Measurements from ENCODE around the gene RNLS.

The RNLS gene

DNA sequence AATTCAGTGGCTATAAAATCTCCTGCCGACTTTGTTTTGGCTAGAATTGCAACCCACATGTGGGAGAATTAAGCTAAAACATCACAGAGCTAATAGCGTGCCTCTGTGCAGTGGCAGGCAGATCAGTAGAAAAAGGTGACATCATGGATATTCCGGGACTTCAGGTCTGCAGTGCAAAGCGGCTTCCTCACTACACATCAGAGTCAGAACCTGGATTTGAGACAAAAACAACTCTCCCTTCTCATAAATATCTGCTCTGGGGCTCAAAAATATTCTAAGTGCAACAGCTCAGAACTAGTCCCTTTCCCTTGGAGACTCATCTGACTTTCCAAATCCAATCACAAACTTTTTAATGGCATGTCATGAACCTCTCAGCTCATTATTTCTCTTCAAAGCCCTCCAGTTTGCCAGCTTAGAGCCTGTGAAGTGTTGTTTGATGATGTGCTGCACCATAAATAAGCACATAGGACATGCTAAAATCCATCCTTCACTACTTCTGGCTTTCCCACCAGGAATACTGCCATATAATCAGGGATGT is 337.1 kb downstream of the RNLS start:
- no peak for DNase-seq

GRCh38 chr10:88244781-88245625 is 338.1 kb downstream of the RNLS start:
- DNase-seq, result no peak

DNA sequence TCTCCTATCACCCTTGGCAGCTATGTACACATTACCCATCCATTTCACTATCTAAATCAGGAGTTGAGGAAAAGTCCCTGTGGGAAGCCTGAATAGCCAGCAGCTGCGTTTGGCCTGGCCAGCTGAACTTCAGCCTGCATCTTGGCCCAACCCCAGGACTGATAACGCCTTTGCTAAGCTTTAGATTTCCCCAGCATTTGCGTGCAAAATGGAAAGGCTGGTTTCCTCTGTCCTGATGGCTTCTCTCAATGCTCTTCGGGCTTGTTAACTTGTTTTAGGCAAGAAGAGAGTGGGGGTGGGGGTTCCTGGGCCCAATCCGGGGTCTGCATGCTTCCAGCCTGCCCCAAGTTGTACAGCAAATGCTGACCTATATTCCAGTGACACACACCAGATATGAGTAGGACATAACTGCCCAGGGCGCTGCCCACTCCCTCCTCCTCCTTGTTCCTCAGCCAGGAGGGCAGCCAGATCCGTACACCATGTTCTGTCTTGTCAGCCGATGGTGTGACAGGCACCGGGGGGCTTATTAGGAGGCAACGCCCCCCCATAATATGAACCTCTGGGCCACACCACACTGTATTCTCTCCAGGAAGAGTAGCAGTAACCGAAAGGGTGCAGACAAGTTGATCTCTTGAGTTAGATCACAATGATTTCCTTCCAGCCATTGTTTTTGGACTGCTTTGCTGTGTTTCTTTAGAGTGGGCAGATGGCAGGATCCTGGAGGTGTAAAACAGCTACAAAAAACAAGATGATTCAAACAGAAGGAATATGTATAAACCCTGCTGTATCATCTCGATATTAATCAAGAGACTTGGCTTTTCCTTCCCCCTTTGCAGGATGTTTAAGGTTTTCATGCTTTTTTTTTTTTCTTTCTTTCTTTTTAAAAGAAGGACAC is 339.0 kb downstream of the RNLS start:
- no peak for DNase-seq

DNA sequence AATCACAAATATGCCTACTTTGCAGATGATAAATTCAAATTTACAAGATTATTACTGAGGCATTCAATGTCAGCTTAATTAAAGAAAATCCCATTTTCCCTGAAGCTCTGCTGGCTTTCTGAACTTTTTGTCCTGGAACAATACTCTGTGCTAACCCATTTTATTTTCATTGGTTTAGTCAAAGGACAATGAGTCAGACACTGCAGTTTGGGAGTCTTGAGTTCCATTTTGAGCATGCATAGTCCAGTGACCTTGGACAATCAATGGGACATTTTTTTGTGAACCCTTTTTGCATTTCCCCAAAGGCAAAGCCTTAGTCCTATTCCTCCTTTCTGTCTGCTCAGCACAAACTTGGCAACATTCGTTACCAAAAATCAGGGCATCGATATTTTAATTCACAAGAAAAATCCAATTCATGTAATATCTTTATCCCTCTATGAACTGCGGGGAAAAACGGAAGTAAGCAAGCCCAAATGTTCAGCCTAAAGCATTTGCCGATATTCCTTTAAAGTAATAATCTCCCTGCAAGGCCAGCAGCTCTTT is 339.8 kb downstream of the RNLS start:
- no peak for DNase-seq

GRCh38 chr10:88241501-88241900 is 341.6 kb downstream of the RNLS start:
- DNase-seq, result no peak

DNA sequence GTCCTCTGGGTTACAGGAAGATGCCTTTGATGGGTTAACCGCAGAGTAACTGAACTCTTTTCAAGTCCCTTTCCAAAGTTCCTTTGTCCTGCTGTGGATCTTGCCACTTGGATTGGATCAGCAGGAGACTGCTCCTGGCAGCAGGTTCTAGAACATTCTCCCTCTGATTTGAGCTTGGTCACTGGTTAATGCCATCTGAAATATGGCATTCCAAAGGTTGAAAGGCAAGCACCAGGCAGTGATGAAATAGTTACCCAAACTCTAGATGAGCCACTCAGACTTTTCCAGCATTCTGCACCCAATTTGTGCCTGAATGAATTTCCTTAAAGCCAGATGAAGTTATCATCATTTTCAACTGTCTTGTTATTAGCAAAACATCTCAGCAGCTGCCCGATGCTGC is 343.9 kb downstream of the RNLS start:
- DNase-seq, result no peak

- DNase-seq, result no peak
Observed at GRCh38 chr10:88238615-88238914, 344.6 kb downstream of the RNLS start.

- no peak for DNase-seq
Observed at GRCh38 chr10:88237896-88238614, 345.1 kb downstream of the RNLS start.

- DNase-seq, result no peak
Observed at GRCh38 chr10:88236121-88236743, 346.9 kb downstream of the RNLS start.

GRCh38 chr10:88234297-88234696 is 348.8 kb downstream of the RNLS start:
- DNase-seq, result no peak

DNA sequence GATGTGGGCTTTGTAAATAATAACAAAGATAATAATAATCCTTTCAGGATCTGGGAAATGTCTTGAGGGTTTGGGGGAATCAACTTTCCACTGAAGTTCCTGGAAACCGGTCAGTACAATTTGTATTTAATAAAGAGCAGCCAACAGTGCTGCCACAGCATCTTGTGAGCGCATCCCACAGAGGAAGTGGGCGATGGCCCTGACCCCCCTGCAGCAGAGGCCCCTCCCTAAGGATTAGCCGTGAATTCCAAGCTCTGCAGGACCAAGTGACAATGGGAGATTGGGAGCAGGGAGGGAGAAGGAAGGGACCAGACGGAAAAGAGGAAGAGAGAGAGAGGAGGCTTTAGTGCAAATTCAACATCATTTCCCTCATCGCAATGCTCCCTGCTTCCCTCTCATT is 349.2 kb downstream of the RNLS start:
- no peak for DNase-seq

DNA sequence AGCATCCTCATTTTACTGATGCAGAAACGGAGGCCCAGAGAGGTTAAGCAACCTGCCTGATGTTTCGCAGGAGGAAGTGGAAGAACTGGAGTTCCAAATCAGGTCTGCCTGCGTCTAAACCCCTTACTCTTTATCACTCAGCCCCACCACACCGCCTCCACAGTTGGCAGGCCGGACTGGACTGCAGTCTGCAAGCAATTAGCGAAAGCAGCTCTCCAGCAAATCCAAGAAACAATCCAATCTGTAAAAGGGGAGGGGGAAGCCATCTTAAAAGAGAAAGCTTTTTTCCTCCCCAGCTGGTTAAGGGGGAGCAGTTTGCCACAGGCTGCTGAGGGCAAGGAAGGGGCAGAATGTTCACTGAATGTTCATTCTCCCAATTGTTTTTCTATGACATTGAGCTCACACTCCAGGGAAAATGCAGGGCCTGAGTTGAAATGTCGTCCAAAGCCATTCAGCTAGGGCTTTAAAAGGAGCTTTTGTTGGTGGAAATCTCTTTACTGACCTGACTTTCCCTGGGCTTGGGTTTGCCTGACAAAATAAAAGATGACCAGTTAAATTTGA is 350.1 kb downstream of the RNLS start:
- DNase-seq, result no peak

DNA sequence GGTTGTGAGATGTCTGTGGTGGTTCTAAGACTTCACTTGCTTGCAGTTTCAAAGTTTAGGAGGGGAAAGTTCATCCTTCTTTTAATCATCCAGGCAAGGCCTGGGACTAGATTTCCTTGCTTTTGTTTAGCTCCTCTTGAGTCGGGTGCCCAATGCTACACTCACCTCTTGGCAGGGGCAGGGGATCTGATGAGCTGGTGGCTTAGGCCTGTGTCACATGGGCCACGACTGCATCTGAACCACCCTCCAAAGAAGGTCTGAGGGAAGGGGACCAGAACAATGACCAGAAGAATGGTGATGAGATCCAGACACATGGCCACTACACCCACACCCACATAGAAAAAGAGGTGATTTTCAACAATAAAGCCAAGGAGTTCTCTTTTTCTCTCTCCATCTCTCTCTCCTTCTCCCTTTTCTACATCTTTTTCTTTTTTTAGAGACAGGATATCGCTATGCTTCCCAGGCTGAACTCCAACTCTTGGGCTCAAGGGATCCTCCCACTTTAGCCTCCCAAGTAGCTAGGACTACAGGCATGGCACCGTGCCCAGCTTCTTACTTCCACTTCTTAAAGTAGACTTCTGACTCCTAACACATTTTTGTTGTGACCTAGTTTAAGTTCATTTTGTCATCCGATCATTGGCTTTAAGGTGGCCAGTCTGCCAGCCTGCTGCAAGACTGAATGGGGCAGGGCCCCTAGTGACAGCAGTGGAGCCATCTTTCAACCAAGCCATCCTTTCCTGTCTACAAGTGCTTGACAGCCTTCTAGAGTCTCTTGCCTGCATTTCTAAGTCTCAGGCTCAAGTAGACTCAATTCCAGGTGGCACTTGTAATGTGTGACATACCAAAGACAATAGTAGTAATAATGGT is 350.9 kb downstream of the RNLS start:
- no peak for DNase-seq

- no peak for DNase-seq
Observed at GRCh38 chr10:88230251-88230650, 352.9 kb downstream of the RNLS start.

GRCh38 chr10:88228130-88228529 is 355.0 kb downstream of the RNLS start:
- no peak for DNase-seq

DNA sequence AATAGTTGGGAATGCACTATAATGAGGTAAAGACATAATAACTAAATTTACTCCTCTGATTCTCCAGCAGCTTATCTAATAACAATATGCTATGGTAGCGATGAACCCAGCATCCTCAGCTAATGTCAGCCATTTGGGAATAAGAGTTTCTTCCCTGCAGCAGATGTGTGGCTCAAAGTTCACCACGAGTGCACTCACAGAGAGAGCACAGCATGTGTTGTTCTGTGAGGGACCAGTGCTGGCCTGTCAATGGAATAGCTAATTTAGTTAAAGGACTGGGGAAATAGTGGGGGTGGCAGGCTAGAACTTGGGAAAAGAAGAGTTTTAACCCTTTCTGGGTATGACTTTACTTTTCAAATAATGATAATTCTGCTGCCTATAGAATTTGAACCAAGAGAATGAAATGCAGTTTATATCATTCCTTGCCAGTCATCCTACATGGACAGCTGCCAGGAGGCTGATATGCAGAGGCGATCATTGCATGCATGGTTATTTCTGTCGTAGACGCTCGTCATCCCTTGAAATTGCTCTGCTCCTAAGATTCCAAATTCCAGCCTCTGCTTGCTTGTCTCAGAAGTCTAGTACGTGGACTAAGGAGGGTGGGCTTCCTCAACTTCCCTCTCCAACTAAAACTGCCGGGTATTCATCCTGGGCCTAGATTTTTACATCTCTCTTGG is 355.6 kb downstream of the RNLS start:
- no peak for DNase-seq

GRCh38 chr10:88226891-88227290 is 356.2 kb downstream of the RNLS start:
- DNase-seq, result no peak

DNA sequence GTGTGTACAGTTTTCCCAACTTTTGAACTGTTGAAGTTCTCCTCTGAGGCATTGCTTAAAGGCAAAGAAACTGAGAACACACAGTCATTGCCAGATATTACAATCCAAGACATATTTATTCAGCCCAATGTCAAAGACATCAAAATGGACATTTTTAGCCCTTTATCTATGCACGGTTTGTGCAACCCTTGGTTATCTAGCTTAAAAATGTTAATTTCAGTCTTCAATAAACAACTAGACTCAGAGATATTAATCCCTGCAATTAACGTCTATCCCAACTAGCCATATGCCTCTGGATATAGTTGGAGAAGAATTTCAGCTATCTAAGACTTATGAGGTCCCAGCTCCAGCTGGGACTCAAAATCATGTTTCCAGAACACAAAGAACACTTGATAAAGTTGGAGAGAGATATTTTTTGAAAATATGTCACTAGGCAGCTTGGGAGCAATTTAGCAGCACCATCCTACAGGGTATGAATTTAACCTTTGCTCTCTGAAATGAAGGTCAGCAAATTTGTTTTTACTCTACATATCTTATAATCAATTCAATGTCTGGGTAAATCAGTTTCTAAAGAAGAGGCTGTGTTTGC is 357.0 kb downstream of the RNLS start:
- DNase-seq, result no peak

Data from NCI-H2171 (cell line).